IPS-15b (cell line): Measurements from ENCODE around the gene SPDEF.
A peak's percentile ranks its signal among the peaks of the same experiment; 100 is the strongest.

Experiments used
- H3K27me3 ChIP-seq: one replicate; pipeline ENCODE4 v1.6.1; 2013; ENCODE audit warnings: low read length; ENCODE audit not compliant: control insufficient read depth, insufficient read depth
- H3K36me3 ChIP-seq: one replicate; pipeline ENCODE4 v1.6.1; 2013; ENCODE audit warnings: low read length; ENCODE audit not compliant: control insufficient read depth, insufficient read depth
- H3K4me1 ChIP-seq: one replicate; pipeline ENCODE4 v1.6.1; 2013; ENCODE audit warnings: mild to moderate bottlenecking, low read length; ENCODE audit not compliant: control insufficient read depth, insufficient read depth
- H3K4me3 ChIP-seq: one replicate; pipeline ENCODE4 v1.5.1; 2013; ENCODE audit warnings: low read depth, low read length
- H3K9ac ChIP-seq: one replicate; pipeline ENCODE4 v1.6.1; 2013; ENCODE audit warnings: low read depth, mild to moderate bottlenecking, low read length
- H3K9me3 ChIP-seq: one replicate; pipeline ENCODE4 v1.6.1; 2013; ENCODE audit warnings: mild to moderate bottlenecking, low read length; ENCODE audit not compliant: control insufficient read depth, insufficient read depth

The SPDEF gene

GRCh38 chr6:34556031-34556471, at the start of gene SPDEF:
Gene SPDEF (minus strand): TSS chr6:34556329. CDS start chr6:34544455, 11,874 bp downstream.
- H3K4me1 ChIP-seq = peaks cover 11% of the 10 kb centered on the region
- peak within 1 kb of the TSS; percentile 1 for H3K9ac ChIP-seq
- no peaks in the 10 kb centered on the region for H3K9me3 ChIP-seq
- H3K27me3 ChIP-seq = no peaks in the 10 kb centered on the region
- H3K36me3 ChIP-seq = no peaks in the 10 kb centered on the region
- H3K4me3 ChIP-seq = no peak within 1 kb of the TSS

GRCh38 chr6:34603707-34604106, 47.6 kb upstream of the SPDEF start:
- Histone ChIP-seq H3K4me3 (no peak overlapping the region), H3K4me1 (peaks cover 17% of the 10 kb centered on the region), H3K36me3 (no peaks in the 10 kb centered on the region), H3K9me3 (no peaks in the 10 kb centered on the region), H3K9ac (no peak overlapping the region), H3K27me3 (no peaks in the 10 kb centered on the region)

DNA sequence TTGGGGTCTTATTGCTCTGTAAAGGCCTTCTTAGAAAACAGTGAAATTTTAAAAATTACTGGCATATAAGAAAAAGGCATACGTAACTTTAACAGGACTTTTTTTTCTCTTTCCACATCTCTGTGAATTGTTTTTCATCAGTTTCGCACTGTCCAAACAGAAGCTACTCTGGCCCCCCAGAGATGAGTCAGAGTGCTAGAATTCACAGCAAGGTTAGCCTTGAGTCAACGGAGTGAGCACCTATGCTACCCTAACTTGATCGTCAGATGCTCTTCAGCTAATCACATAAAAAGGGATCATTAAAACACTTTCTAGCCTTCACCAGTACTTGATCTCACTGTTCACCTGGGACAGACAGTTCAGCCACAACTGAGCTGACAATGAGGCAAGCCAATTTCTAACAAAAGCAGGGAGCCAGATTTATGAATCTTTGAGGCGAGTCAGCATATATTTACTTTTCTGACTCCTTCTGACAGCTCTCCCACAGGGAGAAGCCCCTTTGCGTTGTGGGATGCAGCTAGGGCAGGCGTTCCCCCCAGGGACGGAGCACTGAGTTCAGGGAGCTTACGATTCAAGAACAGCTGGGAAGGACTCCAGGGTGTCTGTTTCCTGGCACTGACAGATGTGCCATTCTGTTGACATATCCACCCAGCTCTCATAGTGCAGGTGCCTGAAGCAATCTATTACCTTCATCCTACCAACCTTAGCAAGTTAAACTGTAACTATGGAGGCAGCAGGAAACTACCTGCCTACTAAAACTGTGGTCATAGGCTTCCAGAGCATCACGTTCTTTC, 46.4 kb upstream of the SPDEF start:
- H3K27me3 ChIP-seq = no peaks in the 10 kb centered on the region
- no peaks in the 10 kb centered on the region for H3K9me3 ChIP-seq
- H3K4me3 ChIP-seq = no peak overlapping the region
- no peaks in the 10 kb centered on the region for H3K36me3 ChIP-seq
- H3K9ac ChIP-seq = no peak overlapping the region
- peaks cover 17% of the 10 kb centered on the region for H3K4me1 ChIP-seq

DNA sequence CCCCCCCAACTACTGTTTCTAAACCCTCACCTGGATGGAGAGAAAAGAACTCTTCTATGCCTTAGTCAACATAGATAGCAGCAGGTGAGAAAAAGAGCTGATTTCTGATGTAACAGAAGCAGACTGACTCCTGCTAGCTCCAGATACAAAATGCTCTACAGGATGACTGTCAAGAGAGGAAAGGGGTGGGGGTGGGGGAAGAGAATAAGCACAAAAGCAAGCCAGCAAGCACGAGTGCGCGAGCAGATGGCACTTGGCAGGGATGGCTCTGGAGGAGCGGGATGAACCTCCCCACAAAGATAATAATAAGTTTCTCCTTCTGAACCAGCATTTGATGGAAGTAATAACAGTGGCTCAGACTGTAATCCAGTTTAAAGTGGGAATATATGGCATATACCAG, 45.6 kb upstream of the SPDEF start:
- Histone ChIP-seq H3K27me3 (no peaks in the 10 kb centered on the region), H3K9ac (no peak overlapping the region), H3K9me3 (no peaks in the 10 kb centered on the region), H3K36me3 (no peaks in the 10 kb centered on the region), H3K4me3 (no peak overlapping the region), H3K4me1 (peaks cover 17% of the 10 kb centered on the region)

DNA sequence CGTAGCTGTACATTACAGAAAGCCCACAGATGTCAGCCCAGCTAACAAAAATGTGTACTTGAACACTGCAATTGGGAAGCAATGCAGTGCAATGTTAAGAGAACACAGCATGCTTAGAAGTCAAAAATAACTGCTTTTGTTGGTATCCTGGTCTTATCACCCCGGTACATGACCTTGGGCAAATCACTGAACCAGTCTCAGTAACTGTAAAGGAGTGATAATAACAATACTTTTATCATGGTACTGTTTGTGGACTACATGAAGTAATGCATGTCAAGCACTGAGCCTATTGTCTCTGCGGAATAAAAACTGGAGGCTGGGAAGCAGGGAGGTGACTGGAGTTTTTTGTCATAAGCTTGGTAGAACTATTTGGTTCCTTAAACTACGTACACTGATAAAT, 44.7 kb upstream of the SPDEF start:
- H3K36me3 ChIP-seq = peaks cover 2% of the 10 kb centered on the region
- H3K4me1 ChIP-seq = peaks cover 17% of the 10 kb centered on the region
- H3K4me3 ChIP-seq = no peak overlapping the region
- no peaks in the 10 kb centered on the region for H3K9me3 ChIP-seq
- H3K9ac ChIP-seq = no peak overlapping the region
- no peaks in the 10 kb centered on the region for H3K27me3 ChIP-seq

- H3K9ac ChIP-seq = no peak overlapping the region
These were observed 44.0 kb upstream of the SPDEF start for GRCh38 chr6:34600101-34600500.

DNA sequence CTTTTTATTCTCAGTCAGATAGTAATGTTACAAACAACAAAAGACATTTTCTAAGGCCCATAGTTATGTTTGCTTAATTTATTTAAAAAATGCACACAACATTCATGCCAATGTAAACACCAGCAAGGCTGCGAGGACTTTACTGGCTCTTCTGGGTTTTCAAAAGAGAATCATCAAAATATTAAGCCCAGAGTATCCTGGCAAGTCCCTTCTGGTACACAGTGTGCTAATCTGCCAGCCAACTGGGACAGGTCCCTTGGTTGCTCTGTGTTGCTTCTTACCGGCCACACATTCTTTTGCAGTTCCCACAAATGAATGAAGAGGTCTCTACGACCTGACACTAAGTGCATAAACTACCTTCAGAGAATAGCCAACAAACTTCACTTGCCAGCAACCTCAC, 42.6 kb upstream of the SPDEF start:
- no peaks in the 10 kb centered on the region for H3K27me3 ChIP-seq
- peaks cover 17% of the 10 kb centered on the region for H3K4me1 ChIP-seq
- H3K4me3 ChIP-seq = no peak overlapping the region
- no peaks in the 10 kb centered on the region for H3K9me3 ChIP-seq
- peaks cover 3% of the 10 kb centered on the region for H3K36me3 ChIP-seq
- H3K9ac ChIP-seq = no peak overlapping the region

More at GRCh38 chr6:34600101-34600500, 44.0 kb upstream of the SPDEF start:
- Histone ChIP-seq H3K36me3 (peaks cover 3% of the 10 kb centered on the region), H3K27me3 (no peaks in the 10 kb centered on the region), H3K4me3 (no peak overlapping the region), H3K9me3 (no peaks in the 10 kb centered on the region), H3K4me1 (peaks cover 17% of the 10 kb centered on the region)

DNA sequence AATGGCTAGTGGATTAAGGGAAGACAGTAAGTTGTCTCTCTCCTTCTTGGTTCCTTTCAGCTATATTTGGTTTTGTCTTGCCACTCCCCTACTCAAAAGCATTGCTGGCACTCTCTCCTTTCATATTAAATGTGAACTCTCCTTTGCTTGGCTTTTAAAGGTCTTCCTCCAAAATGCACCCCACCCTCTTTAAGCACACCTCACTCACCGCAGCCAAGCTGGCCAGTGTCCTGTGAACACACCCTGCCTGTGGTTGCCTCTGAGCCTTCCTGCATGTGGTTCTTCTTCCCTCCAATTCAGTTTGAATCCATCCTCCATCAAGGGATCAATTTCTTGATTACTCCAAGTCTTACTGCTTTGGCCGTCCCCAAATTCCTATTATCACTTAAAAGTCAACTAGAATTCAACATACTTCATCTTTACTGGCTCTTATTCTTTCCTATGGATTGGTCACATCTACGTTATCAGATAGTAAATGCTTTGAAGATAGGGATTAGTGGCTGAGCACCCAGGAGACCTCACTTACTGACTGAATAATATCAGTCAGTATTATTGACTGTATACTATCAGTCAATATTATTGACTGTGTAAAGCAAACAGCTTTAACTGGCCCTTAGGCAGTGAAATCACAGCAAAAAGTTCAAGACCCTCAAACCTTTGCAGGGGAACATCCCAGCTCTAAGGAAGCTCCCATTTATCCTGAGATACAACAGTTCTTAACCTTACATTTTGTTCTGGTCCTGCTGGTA, 41.6 kb upstream of the SPDEF start:
- H3K9ac ChIP-seq = no peak overlapping the region
- peaks cover 3% of the 10 kb centered on the region for H3K36me3 ChIP-seq
- peaks cover 17% of the 10 kb centered on the region for H3K4me1 ChIP-seq
- H3K9me3 ChIP-seq = no peaks in the 10 kb centered on the region
- H3K27me3 ChIP-seq = no peaks in the 10 kb centered on the region
- no peak overlapping the region for H3K4me3 ChIP-seq

- Histone ChIP-seq H3K9me3 (no peaks in the 10 kb centered on the region), H3K36me3 (peaks cover 3% of the 10 kb centered on the region), H3K4me3 (no peak overlapping the region), H3K4me1 (peaks cover 7% of the 10 kb centered on the region), H3K27me3 (no peaks in the 10 kb centered on the region), H3K9ac (no peak overlapping the region)
These were observed 40.7 kb upstream of the SPDEF start for GRCh38 chr6:34596798-34597197.

- H3K9ac ChIP-seq = no peak overlapping the region
- peaks cover 3% of the 10 kb centered on the region for H3K4me1 ChIP-seq
- H3K4me3 ChIP-seq = no peak overlapping the region
- H3K36me3 ChIP-seq = peaks cover 3% of the 10 kb centered on the region
- H3K9me3 ChIP-seq = no peaks in the 10 kb centered on the region
- H3K27me3 ChIP-seq = no peaks in the 10 kb centered on the region
These were observed 39.4 kb upstream of the SPDEF start for GRCh38 chr6:34595332-34596184.

- Histone ChIP-seq H3K4me1 (peaks cover 3% of the 10 kb centered on the region), H3K9ac (no peak overlapping the region), H3K9me3 (no peaks in the 10 kb centered on the region), H3K4me3 (no peak overlapping the region), H3K36me3 (peaks cover 3% of the 10 kb centered on the region), H3K27me3 (no peaks in the 10 kb centered on the region)
These were observed 37.6 kb upstream of the SPDEF start for GRCh38 chr6:34593701-34594100.
